Common myeloid progenitor, CD34-positive (primary cell): ENCODE measurements around the gene ZBTB16.

Experiments
- CTCF ChIA-PET: fragments of 350-600 bp; sonication (Branson Sonifier 250); formaldehyde crosslinking; loops from one replicate; lab custom pipeline; 2021; ENCODE audit warnings: antibody characterized with exemption; lab: Charles Lee
- POLR2A ChIA-PET: fragments of 350-600 bp; sonication (Branson Sonifier 250); formaldehyde crosslinking; loops from one replicate; lab custom pipeline; 2021; ENCODE audit warnings: antibody characterized with exemption; lab: Charles Lee
- DNase-seq, 3 donors: peaks; one replicate each; pipeline versions ENCODE4 v3.0.0 to v3.0.0-alpha.2; 2013
- H3K27ac ChIP-seq, 2 experiments: 1 replicate in 1 of 2; 2 replicates in 1 of 2; pipeline ENCODE4 v1.7.0; 2013; ENCODE audit warnings: inconsistent platforms in 2 of 2, low read length in 2 of 2, mild to moderate bottlenecking in 2 of 2, low read depth in 1 of 2, moderate library complexity in 1 of 2; ENCODE audit not compliant: severe bottlenecking in 2 of 2, insufficient read depth in 1 of 2, poor library complexity in 1 of 2
- H3K27me3 ChIP-seq, 5 experiments: replicated peaks in 2 of 5; 1 replicate in 3 of 5; 2 replicates in 2 of 5; pipeline versions ENCODE4 v1.6.1 to v1.7.0; 2013; ENCODE audit warnings: low read length in 4 of 5, mild to moderate bottlenecking in 2 of 5, moderate library complexity in 2 of 5, inconsistent platforms in 1 of 5; ENCODE audit not compliant: insufficient read depth in 5 of 5, control insufficient read depth in 4 of 5
- H3K36me3 ChIP-seq, 4 experiments: 1 replicate in 2 of 4; 2 replicates in 2 of 4; pipeline versions ENCODE4 v1.6.1 to v1.7.0; 2013; ENCODE audit warnings: low read length in 3 of 4, control low read depth in 1 of 4, mild to moderate bottlenecking in 1 of 4; ENCODE audit not compliant: control insufficient read depth in 4 of 4, insufficient read depth in 4 of 4
- H3K4me1 ChIP-seq, 4 experiments: 1 replicate in 3 of 4; 2 replicates in 1 of 4; pipeline versions ENCODE4 v1.6.1 to v1.7.1; 2013; ENCODE audit warnings: low read length in 3 of 4, mild to moderate bottlenecking in 3 of 4, control low read depth in 1 of 4, inconsistent platforms in 1 of 4, moderate library complexity in 1 of 4; ENCODE audit not compliant: control insufficient read depth in 4 of 4, insufficient read depth in 4 of 4; ENCODE audit errors: control extremely low read depth in 1 of 4
- H3K4me3 ChIP-seq, 7 experiments: 1 replicate in 4 of 7; 2 replicates in 3 of 7; pipeline versions ENCODE4 v1.5.1 to v1.7.0; 2013; ENCODE audit warnings: mild to moderate bottlenecking in 7 of 7, low read length in 6 of 7, moderate library complexity in 6 of 7, inconsistent platforms in 2 of 7, low read depth in 2 of 7, control low read depth in 1 of 7; ENCODE audit not compliant: insufficient read depth in 4 of 7, control insufficient read depth in 1 of 7; ENCODE audit errors: extremely low read depth in 1 of 7
- H3K9me3 ChIP-seq, 5 experiments: 1 replicate in 4 of 5; 2 replicates in 1 of 5; pipeline versions ENCODE4 v1.6.1 to v1.7.1; 2013; ENCODE audit warnings: low read length in 4 of 5, mild to moderate bottlenecking in 2 of 5, inconsistent platforms in 1 of 5, low read depth in 1 of 5, moderate library complexity in 1 of 5; ENCODE audit not compliant: control insufficient read depth in 4 of 5, insufficient read depth in 2 of 5; ENCODE audit errors: control extremely low read depth in 1 of 5
- WGBS: methylation state at CpG from one replicate; pipeline ENCODE4 v1.1.5; 2013; ENCODE audit not compliant: insufficient coverage; 5-methylcytosine and 5-hydroxymethylcytosine counted together

Gene ZBTB16

DNA sequence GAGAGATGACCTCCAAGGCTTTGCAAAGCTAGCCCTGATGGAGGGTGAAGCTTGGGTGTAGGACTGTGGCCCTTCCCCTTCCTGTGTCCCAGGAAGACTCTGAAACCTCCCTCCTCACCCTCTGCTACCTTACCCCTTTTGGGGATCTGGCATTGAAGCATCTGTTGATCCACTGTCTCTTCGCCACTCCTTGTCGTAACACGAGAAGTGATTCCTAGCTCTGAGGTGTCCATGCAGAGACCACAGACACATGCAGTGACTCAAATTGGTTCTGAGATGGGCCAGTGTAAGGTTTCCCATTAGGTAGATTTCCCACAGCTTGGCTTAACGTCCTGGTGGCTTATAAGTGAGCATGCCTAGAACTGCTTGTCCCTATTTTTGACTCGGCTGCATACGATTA, 101.4 kb downstream of the ZBTB16 start:
- H3K27ac ChIP-seq, result no peak overlapping the region

DNA sequence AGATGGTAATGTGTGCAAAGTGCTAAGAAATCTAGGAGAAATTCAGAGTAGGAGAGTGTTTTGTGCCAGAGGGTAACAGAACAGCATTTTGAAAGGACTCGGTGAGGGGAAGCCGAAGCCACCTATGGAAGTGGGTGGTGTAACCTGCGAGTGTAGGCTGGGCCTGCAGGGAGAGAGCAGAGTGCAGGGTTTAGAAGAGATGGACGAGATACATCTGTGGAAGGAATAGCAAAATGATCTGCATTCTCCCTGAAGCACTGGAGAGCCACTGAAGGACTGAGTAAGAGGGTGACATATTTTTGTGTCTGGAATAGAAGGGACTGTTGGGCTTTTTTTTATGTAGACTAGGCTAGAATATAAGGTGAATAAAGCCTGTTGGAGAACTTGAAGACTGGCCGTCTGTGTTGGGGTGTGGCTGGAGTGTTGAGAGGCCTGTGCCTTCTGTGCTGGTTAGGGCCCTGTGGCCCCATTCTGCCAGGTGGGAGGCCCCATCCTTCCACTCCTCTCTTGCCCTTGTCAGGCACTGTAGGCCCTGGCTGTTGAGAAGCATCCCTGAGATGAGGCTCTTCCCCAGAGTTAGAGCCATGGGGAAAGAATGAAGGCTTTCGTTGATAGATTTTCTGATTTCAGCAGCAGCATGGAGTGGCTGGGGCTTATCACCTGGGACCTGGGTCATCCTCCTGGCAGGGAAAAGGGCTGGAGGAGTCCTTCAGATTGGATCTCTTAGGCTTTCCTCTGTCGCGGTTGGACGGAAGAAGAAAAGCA, 102.2 kb downstream of the ZBTB16 start:
- Histone ChIP-seq H3K4me3 (no peak overlapping the region), H3K36me3 (peaks cover 0 to 13% (median 0%) of the 10 kb centered on the region in 4 experiments), H3K27me3 (peaks cover 0 to 3% (median 0%) of the 10 kb centered on the region in 5 experiments), H3K9me3 (no peaks in the 10 kb centered on the region), H3K4me1 (peaks cover 6 to 65% (median 52%) of the 10 kb centered on the region in 4 experiments), H3K27ac (no peak overlapping the region)
- WGBS, result 96% methylated on average over 9 of the region's 9 CpGs
- CTCF ChIA-PET, result interaction anchor here (0.8 to 1.6 kb wide), 5 partner anchors 17 to 97 kb away, joined by 3 to 13 read pairs (median 3); no protein-coding TSS in a partner anchor
- POLR2A ChIA-PET, result interaction anchor here (1.2 kb wide), 1 partner anchor 124 kb away, joined by 3 read pairs; no protein-coding TSS in a partner anchor
- DNase-seq, result no peak

More for the DNA sequence above, 101.4 kb downstream of the ZBTB16 start:
- POLR2A ChIA-PET, result no interaction called here
- H3K4me3 ChIP-seq, result no peak overlapping the region
- DNase-seq, result no peak
- peaks cover 0 to 3% (median 0%) of the 10 kb centered on the region in 5 experiments for H3K27me3 ChIP-seq
- peaks cover 0 to 19% (median 2%) of the 10 kb centered on the region in 4 experiments for H3K36me3 ChIP-seq
- H3K4me1 ChIP-seq, result peaks cover 6 to 58% (median 46%) of the 10 kb centered on the region in 4 experiments
- H3K9me3 ChIP-seq, result no peaks in the 10 kb centered on the region
- CTCF ChIA-PET, result interaction anchor here (0.8 to 1.8 kb wide), 6 partner anchors 9 to 95 kb away, joined by 3 to 6 read pairs (median 4); no protein-coding TSS in a partner anchor
- WGBS, result 97% methylated on average over 6 of the region's 6 CpGs

DNA sequence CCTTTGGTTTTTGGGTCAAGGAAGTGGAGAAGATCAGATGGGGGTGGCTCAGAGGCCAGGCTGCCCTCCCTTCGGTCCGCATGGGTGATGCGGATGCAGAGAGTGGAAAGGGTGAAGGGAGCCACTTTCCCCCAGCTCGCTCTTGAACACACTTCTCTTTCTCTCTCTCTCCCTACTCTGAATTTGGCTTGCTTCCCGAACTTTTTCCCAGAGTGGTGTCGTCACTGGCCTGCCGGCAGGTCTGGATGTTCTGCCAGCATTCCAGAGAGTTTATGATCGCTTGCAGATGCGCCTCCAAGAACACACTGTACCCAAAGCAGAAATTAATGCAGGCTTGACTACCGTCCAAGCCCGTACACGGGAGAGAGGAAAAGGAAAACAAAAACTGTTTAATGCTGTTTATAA, 103.2 kb downstream of the ZBTB16 start:
- Histone ChIP-seq H3K4me3 (peak overlapping the region in 1 of 7 experiments; percentile 46), H3K9me3 (no peaks in the 10 kb centered on the region), H3K27me3 (peaks cover 0 to 3% (median 0%) of the 10 kb centered on the region in 5 experiments), H3K4me1 (peaks cover 10 to 76% (median 61%) of the 10 kb centered on the region in 4 experiments), H3K36me3 (peaks cover 0 to 11% (median 0%) of the 10 kb centered on the region in 4 experiments), H3K27ac (no peak overlapping the region)
- DNase-seq, result no peak
- ChIA-PET POLR2A (interaction anchor here (0.6 to 1.2 kb wide), 2 partner anchors 9 to 125 kb away, joined by 3 read pairs; no protein-coding TSS in a partner anchor), CTCF (interaction anchor here (1.4 to 1.6 kb wide), 2 partner anchors 17 to 96 kb away, joined by 3 to 13 read pairs; no protein-coding TSS in a partner anchor)
- WGBS, result 20% methylated on average over 2 of the region's 12 CpGs

DNA sequence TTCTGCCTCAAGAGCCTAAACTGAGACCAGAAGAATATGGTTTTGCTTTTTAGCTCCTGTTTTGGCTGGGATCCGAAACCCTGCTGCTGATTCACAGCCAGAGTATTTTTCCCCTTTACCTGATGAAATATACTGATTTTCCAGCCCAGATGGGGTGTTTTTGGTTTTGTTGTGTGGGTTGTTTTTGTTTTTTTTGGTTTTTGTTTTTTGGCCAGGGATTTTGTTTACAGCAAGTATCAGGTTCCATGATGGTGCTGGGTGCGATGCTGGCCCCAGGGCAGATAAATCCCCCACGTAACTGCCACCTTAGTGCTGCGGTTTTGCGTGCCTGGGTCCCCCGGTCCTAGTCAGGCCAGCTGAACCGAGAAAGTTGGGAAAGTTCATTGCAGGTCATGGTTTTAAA, 103.7 kb downstream of the ZBTB16 start:
- H3K4me3 ChIP-seq, result no peak overlapping the region
- H3K9me3 ChIP-seq, result no peaks in the 10 kb centered on the region
- no peaks in the 10 kb centered on the region for H3K27me3 ChIP-seq
- peaks cover 0 to 8% (median 0%) of the 10 kb centered on the region in 4 experiments for H3K36me3 ChIP-seq
- H3K27ac ChIP-seq, result no peak overlapping the region
- 77% methylated on average over 6 of the region's 7 CpGs for WGBS
- no peak for DNase-seq
- H3K4me1 ChIP-seq, result peaks cover 11 to 78% (median 65%) of the 10 kb centered on the region in 4 experiments
- POLR2A ChIA-PET, result interaction anchor here (0.6 to 1.2 kb wide), 2 partner anchors 9 to 126 kb away, joined by 3 read pairs; no protein-coding TSS in a partner anchor
- CTCF ChIA-PET, result interaction anchor here (0.5 to 1.6 kb wide), 3 partner anchors 17 to 95 kb away, joined by 3 to 13 read pairs (median 3); no protein-coding TSS in a partner anchor

DNA sequence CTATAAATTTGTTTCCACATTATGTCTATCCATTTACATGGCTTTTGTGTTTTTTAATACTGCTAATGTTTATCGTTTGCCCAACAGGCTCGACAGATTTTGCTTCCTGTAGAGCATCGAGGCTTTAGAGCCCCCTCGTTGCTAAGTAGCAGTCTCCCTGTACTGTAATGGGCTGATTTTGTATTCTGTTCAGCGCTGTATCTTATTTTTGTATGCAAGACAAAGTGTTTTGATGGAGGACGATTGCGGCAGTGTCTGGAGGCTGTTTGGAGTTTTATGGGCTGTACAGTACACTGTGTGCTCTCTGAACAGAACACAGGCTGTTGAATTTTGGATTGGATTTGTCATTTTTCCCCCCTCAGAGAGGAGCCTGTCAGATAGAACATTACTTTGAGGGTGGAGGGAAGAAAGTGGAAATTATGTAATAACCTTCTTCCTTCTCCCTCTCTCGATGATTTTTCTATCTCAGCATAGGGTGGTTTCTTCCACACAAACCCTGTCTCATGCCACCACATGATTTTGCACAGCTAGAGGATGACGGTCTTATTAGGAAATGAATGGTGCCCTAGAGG, 104.4 kb downstream of the ZBTB16 start:
- no peak for DNase-seq
- peaks cover 11 to 78% (median 67%) of the 10 kb centered on the region in 4 experiments for H3K4me1 ChIP-seq
- POLR2A ChIA-PET, result no interaction called here
- H3K9me3 ChIP-seq, result no peaks in the 10 kb centered on the region
- H3K27me3 ChIP-seq, result no peaks in the 10 kb centered on the region
- CTCF ChIA-PET, result no interaction called here
- H3K36me3 ChIP-seq, result peaks cover 0 to under 1% (median 0%) of the 10 kb centered on the region in 4 experiments
- no peak overlapping the region for H3K4me3 ChIP-seq
- no peak overlapping the region for H3K27ac ChIP-seq
- WGBS, result 65% methylated on average over 4 of the region's 9 CpGs

DNA sequence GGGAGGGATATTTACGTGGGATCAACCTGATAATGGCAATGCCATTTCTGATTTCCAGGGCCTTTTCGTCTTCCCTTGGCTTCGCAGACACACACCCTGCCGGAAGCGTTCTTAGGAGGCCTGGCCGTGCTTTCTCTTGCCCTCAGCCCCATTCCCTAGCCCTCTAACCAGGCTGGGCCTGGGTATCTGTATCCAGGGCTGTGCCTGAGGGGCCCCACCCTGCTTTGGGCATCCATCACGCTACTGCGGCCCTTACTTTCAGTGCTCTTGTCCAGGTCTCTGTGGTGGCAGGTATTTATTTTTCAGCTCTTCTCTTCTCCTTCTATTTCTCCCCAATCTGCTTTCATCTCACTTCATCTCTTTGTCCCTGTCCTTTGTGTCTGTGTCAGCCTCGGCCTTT, 105.0 kb downstream of the ZBTB16 start:
- CTCF ChIA-PET, result no interaction called here
- no peak overlapping the region for H3K27ac ChIP-seq
- no peak overlapping the region for H3K4me3 ChIP-seq
- H3K4me1 ChIP-seq, result peaks cover 7 to 78% (median 67%) of the 10 kb centered on the region in 4 experiments
- DNase-seq, result no peak
- 93% methylated on average over 7 of the region's 9 CpGs for WGBS
- no peaks in the 10 kb centered on the region for H3K27me3 ChIP-seq
- POLR2A ChIA-PET, result no interaction called here
- H3K9me3 ChIP-seq, result no peaks in the 10 kb centered on the region
- H3K36me3 ChIP-seq, result no peaks in the 10 kb centered on the region
